HG03175 (cell line): Measurements from ENCODE around the gene DDX3X.
"Not testable (repeated sequence)": the region's sequence is repeated elsewhere in the genome, so short reads cannot be mapped to it uniquely, and the experiment has no call there.

Experiments used
- ATAC-seq: cut with Tn5 transposase; IDR thresholded peaks from one replicate; pipeline ENCODE4 v1.9.1; 2021; ENCODE audit warnings: mild to moderate bottlenecking, moderate library complexity; ENCODE audit not compliant: unreplicated experiment

Gene DDX3X

GRCh38 chrX:41411222-41411621 is 77.3 kb downstream of the DDX3X start:
- not testable (repeated sequence) for ATAC-seq

GRCh38 chrX:41412261-41413081 is 78.5 kb downstream of the DDX3X start:
- ATAC-seq = no peak
